SK-N-SH (cell line): ENCODE data around the gene PTPRK. TPM values are rescaled to one million over a fixed set of nuclear protein-coding genes. Genes with fewer than 3 reads are reported as not detected.
A peak's percentile ranks its signal among the peaks of the same experiment; 100 is the strongest.

Experiments
- CTCF ChIA-PET: fragments of 300-600, 350-600 bp; formaldehyde crosslinking; extraction: SDS; loops from one replicate; lab custom pipeline; 2021; lab: Yijun Ruan, JAX
- POLR2A ChIA-PET: fragments of 350-600 bp; sonication (Branson Sonifier 250); formaldehyde crosslinking; extraction: SDS; loops from one replicate; lab custom pipeline; 2020; ENCODE audit warnings: antibody characterized with exemption, inconsistent platforms; lab: Yijun Ruan, JAX
- DNase-seq: peaks from one replicate; pipeline ENCODE4 v3.0.0; 2012
- H2AFZ ChIP-seq: fragments of 200-600 bp; sonication (generic); 2 replicates; pipeline ENCODE4 v1.8.1; 2016; ENCODE audit warnings: antibody characterized with exemption, mild to moderate bottlenecking, low read depth
- H3F3A ChIP-seq: fragments of 200-600 bp; sonication (generic); replicated peaks from 2 replicates; pipeline ENCODE3; 2016; ENCODE audit warnings: antibody characterized with exemption, mild to moderate bottlenecking; ENCODE audit not compliant: insufficient read depth
- H3K27ac ChIP-seq, 2 experiments: fragments of 200-500 bp in 1 of 2; fragments of 200-600 bp in 1 of 2; sonication (Bioruptor generic) in 1 of 2; sonication (generic), shearing (Covaris generic) in 1 of 2; 2 replicates each; pipeline versions ENCODE4 v1.5.1 to v1.6.1; 2014 to 2016; ENCODE audit warnings: low read depth in 2 of 2, inconsistent platforms in 1 of 2, low read length in 1 of 2, mild to moderate bottlenecking in 1 of 2, mixed read lengths in 1 of 2
- H3K27me3 ChIP-seq: fragments of 200-600 bp; sonication (generic), shearing (Covaris generic); 2 replicates; pipeline ENCODE4 v1.6.1; 2016; ENCODE audit warnings: mixed run types; ENCODE audit not compliant: insufficient read depth
- H3K36me3 ChIP-seq, 2 experiments: fragments of 200-500 bp in 1 of 2; fragments of 200-600 bp in 1 of 2; sonication (Bioruptor generic) in 1 of 2; sonication (generic) in 1 of 2; replicated peaks in 1 of 2; 2 replicates each; pipeline versions ENCODE3 to v1.5.1; 2014 to 2016; ENCODE audit warnings: low read length in 1 of 2, mild to moderate bottlenecking in 1 of 2; ENCODE audit not compliant: insufficient read depth in 2 of 2, control insufficient read depth in 1 of 2
- H3K4me1 ChIP-seq, 2 experiments: fragments of 200-500 bp in 1 of 2; fragments of 200-600 bp in 1 of 2; sonication (Bioruptor generic) in 1 of 2; sonication (generic), shearing (Covaris generic) in 1 of 2; 2 replicates each; pipeline versions ENCODE4 v1.5.1 to v1.6.1; 2014 to 2016; ENCODE audit warnings: low read depth in 1 of 2, low read length in 1 of 2, mixed run types in 1 of 2; ENCODE audit not compliant: insufficient read depth in 2 of 2, control insufficient read depth in 1 of 2
- H3K4me2 ChIP-seq: fragments of 200-600 bp; sonication (generic), shearing (Covaris generic); 2 replicates; pipeline ENCODE4 v1.6.1; 2017; ENCODE audit warnings: mixed run types
- H3K4me3 ChIP-seq, 2 experiments: fragments of 200-500 bp in 1 of 2; fragments of 200-600 bp in 1 of 2; sonication (Bioruptor generic) in 1 of 2; sonication (generic), shearing (Covaris generic) in 1 of 2; 2 replicates each; pipeline versions ENCODE4 v1.5.1 to v1.8.1; 2014 to 2016; ENCODE audit warnings: low read depth in 2 of 2, inconsistent platforms in 1 of 2, low read length in 1 of 2, mild to moderate bottlenecking in 1 of 2, mixed read lengths in 1 of 2, moderate library complexity in 1 of 2
- H3K79me2 ChIP-seq: fragments of 200-600 bp; sonication (generic); 2 replicates; pipeline ENCODE4 v1.8.1; 2017; ENCODE audit warnings: mild to moderate bottlenecking; ENCODE audit not compliant: insufficient read depth
- H3K9ac ChIP-seq: fragments of 200-600 bp; sonication (generic); 2 replicates; pipeline ENCODE4 v1.6.1; 2017; ENCODE audit warnings: mixed run types
- H3K9me2 ChIP-seq: fragments of 200-600 bp; sonication (generic); 2 replicates; pipeline ENCODE4 v1.6.1; 2017; ENCODE audit warnings: mixed run types
- H3K9me3 ChIP-seq: fragments of 200-600 bp; sonication (generic); 2 replicates; pipeline ENCODE4 v1.6.1; 2017; ENCODE audit warnings: mixed run types, mild to moderate bottlenecking, moderate library complexity
- H4K20me1 ChIP-seq: fragments of 200-600 bp; sonication (generic); 2 replicates; pipeline ENCODE4 v1.6.1; 2017; ENCODE audit warnings: mild to moderate bottlenecking, mixed run types; ENCODE audit not compliant: insufficient read depth
- CTCF ChIP-seq: fragments of 200-600 bp; sonication (generic); IDR thresholded peaks from 2 replicates; pipeline ENCODE4 v1.6.1; 2017; ENCODE audit warnings: antibody characterized with exemption, mild to moderate bottlenecking, moderate library complexity
- FOSL2 ChIP-seq: IDR thresholded peaks from 2 replicates; pipeline ENCODE4 v1.4.0; 2012; ENCODE audit warnings: low read depth, mild to moderate bottlenecking, moderate library complexity, borderline replicate concordance
- FOXJ3 ChIP-seq: sonication (generic); formaldehyde crosslinking; IDR thresholded peaks from 2 replicates; pipeline ENCODE4 v1.5.1; 2020; ENCODE audit warnings: mild to moderate bottlenecking, missing genetic modification reagents
- FOXM1 ChIP-seq: IDR thresholded peaks from 2 replicates; pipeline ENCODE4 v1.4.0; 2012; ENCODE audit warnings: low read depth, mild to moderate bottlenecking
- GABPA ChIP-seq: IDR thresholded peaks from 2 replicates; pipeline ENCODE4 v1.4.0; 2012; ENCODE audit warnings: low read depth, mild to moderate bottlenecking
- GATA2 ChIP-seq: sonication (generic); formaldehyde crosslinking; IDR thresholded peaks from 2 replicates; pipeline ENCODE4 v1.5.0; 2020; ENCODE audit warnings: mild to moderate bottlenecking, missing genetic modification reagents
- MAX ChIP-seq: IDR thresholded peaks from 2 replicates; pipeline ENCODE4 v1.4.0; 2012; ENCODE audit warnings: low read depth
- MEF2A ChIP-seq: IDR thresholded peaks from 2 replicates; pipeline ENCODE4 v1.4.0; 2012; ENCODE audit warnings: low read depth, borderline replicate concordance
- MXI1 ChIP-seq: IDR thresholded peaks from 2 replicates; pipeline ENCODE4 v1.6.1; 2012; ENCODE audit warnings: mild to moderate bottlenecking, low read depth, low read length, improper control_type of control experiment
- NFIC ChIP-seq: IDR thresholded peaks from 2 replicates; pipeline ENCODE4 v1.4.0; 2012; ENCODE audit warnings: borderline replicate concordance
- POLR2AphosphoS5 ChIP-seq: IDR thresholded peaks from 2 replicates; pipeline ENCODE4 v1.6.1; 2012; ENCODE audit warnings: low read depth, low read length
- RXRA ChIP-seq: IDR thresholded peaks from 2 replicates; pipeline ENCODE4 v1.4.0; 2012; ENCODE audit warnings: low read depth, mild to moderate bottlenecking, borderline replicate concordance
- SIN3A ChIP-seq: IDR thresholded peaks from 2 replicates; pipeline ENCODE4 v1.6.1; 2012; ENCODE audit warnings: low read depth, mild to moderate bottlenecking, low read length, moderate library complexity, borderline replicate concordance
- SMC3 ChIP-seq: IDR thresholded peaks from 2 replicates; pipeline ENCODE4 v1.6.1; 2012; ENCODE audit warnings: low read depth, low read length, improper control_type of control experiment
- TAF1 ChIP-seq: IDR thresholded peaks from 2 replicates; pipeline ENCODE4 v1.6.1; 2012; ENCODE audit warnings: low read depth, mild to moderate bottlenecking, low read length, moderate library complexity, borderline replicate concordance
- TCF12 ChIP-seq: IDR thresholded peaks from 2 replicates; pipeline ENCODE4 v1.4.0; 2012
- TEAD4 ChIP-seq: IDR thresholded peaks from 2 replicates; pipeline ENCODE4 v1.4.0; 2012; ENCODE audit warnings: mild to moderate bottlenecking, borderline replicate concordance; ENCODE audit not compliant: insufficient read depth
- YY1 ChIP-seq: IDR thresholded peaks from 2 replicates; pipeline ENCODE4 v1.4.0; 2012; ENCODE audit warnings: low read depth, mild to moderate bottlenecking
- WGBS: methylation state at CpG from one replicate; pipeline ENCODE4 v1.1.6; 2017; ENCODE audit warnings: low lambda C conversion rate; 5-methylcytosine and 5-hydroxymethylcytosine counted together
- polyA plus RNA-seq, 3 experiments: library from polyadenylated mRNA; depleted of rRNA; stranded (reverse); fragments of >200 nt; gene quantifications; 2 replicates each; pipeline ENCODE4 v1.2.3, GENCODE V29; 2012
- TF ChIP-seq, protein P1 (sequence below): fragments of 150-350 bp; IDR thresholded peaks from 2 replicates; pipeline ENCODE4 v1.6.1; 2016; ENCODE audit warnings: mild to moderate bottlenecking, low read depth, low read length

The PTPRK gene
- polyA plus RNA-seq, 1 of the 3 experiments (the other 2 are of a cell fraction) = 9.5 TPM

DNA sequence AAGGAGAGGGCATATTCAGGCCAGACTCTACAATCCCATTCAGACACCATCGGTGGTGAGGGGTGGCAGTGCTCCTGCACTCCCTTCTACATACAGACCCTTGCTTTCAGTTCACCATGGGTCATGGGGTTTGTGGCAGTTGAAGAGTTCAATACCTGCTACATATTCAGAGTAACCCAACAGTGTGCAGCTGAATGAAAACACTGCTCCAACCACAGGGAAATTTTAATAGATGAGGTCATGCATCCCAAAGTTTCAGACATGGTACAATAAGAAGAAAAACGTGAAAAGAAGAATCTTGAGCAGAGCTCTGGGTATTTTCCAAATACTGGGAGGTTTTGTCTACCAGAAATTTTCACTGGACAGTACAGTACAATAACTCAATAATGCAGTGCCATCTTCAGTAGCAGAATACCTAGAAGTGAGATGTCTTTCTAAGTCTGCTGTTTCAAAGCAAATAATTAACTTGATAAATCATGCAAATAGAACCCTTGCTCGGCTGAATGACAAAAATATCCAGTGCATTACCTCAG, 162.1 kb downstream of the PTPRK start:
- POLR2A ChIA-PET = no interaction called here
- Histone ChIP-seq H3K9me2 (no peaks in the 10 kb centered on the region), H3K27me3 (no peaks in the 10 kb centered on the region), H3K9ac (no peak overlapping the region), H4K20me1 (no peaks in the 10 kb centered on the region; the same call in 1 of the 2 replicates), H3K4me3 (no peak overlapping the region), H3K4me1 (peaks cover 0 to 9% of the 10 kb centered on the region in 2 experiments; a peak in 1 of 4 replicates), H3K27ac (peak overlapping the region in 1 of 2 experiments; percentile 0; a peak in 1 of 4 replicates), H3K36me3 (no peaks in the 10 kb centered on the region), H2AFZ (no peak overlapping the region), H3K9me3 (no peaks in the 10 kb centered on the region), H3K4me2 (peak overlapping the region; percentile 18), H3K79me2 (peaks cover 12% of the 10 kb centered on the region; the same call in 1 of the 2 replicates), H3F3A (no peaks in the 10 kb centered on the region)
- no peak for DNase-seq
- TF ChIP-seq MEF2A = no peak
- TF ChIP-seq RXRA = no peak
- no peak for TF ChIP-seq TAF1
- no peak for TF ChIP-seq FOXM1
- TF ChIP-seq TEAD4 = no peak
- TF ChIP-seq, protein P1, sequence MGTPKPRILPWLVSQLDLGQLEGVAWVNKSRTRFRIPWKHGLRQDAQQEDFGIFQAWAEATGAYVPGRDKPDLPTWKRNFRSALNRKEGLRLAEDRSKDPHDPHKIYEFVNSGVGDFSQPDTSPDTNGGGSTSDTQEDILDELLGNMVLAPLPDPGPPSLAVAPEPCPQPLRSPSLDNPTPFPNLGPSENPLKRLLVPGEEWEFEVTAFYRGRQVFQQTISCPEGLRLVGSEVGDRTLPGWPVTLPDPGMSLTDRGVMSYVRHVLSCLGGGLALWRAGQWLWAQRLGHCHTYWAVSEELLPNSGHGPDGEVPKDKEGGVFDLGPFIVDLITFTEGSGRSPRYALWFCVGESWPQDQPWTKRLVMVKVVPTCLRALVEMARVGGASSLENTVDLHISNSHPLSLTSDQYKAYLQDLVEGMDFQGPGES = no peak
- TF ChIP-seq GATA2 (CRISPR knock-in tag) = no peak
- TF ChIP-seq FOSL2 = no peak
- no peak for TF ChIP-seq CTCF
- TF ChIP-seq NFIC = no peak
- TF ChIP-seq GABPA = no peak
- TF ChIP-seq YY1 = no peak
- no peak for TF ChIP-seq MAX
- no peak for TF ChIP-seq TCF12
- CTCF ChIA-PET = no interaction called here
- 20% methylated on average over 3 of the region's 3 CpGs for WGBS

- Histone ChIP-seq H3K9me3 (no peaks in the 10 kb centered on the region), H4K20me1 (no peaks in the 10 kb centered on the region; the same call in 1 of the 2 replicates), H3K4me1 (peaks cover 0 to 9% of the 10 kb centered on the region in 2 experiments; a peak in 1 of 4 replicates), H3K79me2 (peaks cover 6% of the 10 kb centered on the region; the same call in 1 of the 2 replicates), H3K9me2 (no peaks in the 10 kb centered on the region), H3K27me3 (no peaks in the 10 kb centered on the region), H3K4me2 (no peak overlapping the region), H2AFZ (no peak overlapping the region), H3K27ac (no peak overlapping the region), H3F3A (no peaks in the 10 kb centered on the region), H3K9ac (no peak overlapping the region), H3K4me3 (no peak overlapping the region), H3K36me3 (no peaks in the 10 kb centered on the region)
- no peak for DNase-seq
- WGBS = 74% methylated on average over 3 of the region's 3 CpGs
- ChIA-PET POLR2A (no interaction called here), CTCF (no interaction called here)
- TF ChIP-seq TAF1 (no peak), SMC3 (no peak), SIN3A (no peak), MXI1 (no peak), FOXJ3 (CRISPR knock-in tag) (no peak), POLR2AphosphoS5 (no peak)
Measured at GRCh38 chr6:128357392-128358130, 162.8 kb downstream of the PTPRK start.
